Brain microvascular endothelial cell (primary cell): ENCODE data around the gene GRXCR2.

ENCODE experiments used
- DNase-seq: peaks from one replicate; pipeline ENCODE4 v3.0.0-alpha.2; 2020
- H3K27ac ChIP-seq: fragments of 250-450 bp; sonication (Bioruptor Pico); 2 replicates; pipeline ENCODE4 v1.5.1; 2020; ENCODE audit warnings: mild to moderate bottlenecking, moderate library complexity
- H3K27me3 ChIP-seq: fragments of 250-450 bp; sonication (Bioruptor Pico); replicated peaks from 2 replicates; pipeline ENCODE4 v1.5.1; 2020; ENCODE audit warnings: mild to moderate bottlenecking
- H3K36me3 ChIP-seq: fragments of 250-450 bp; sonication (Bioruptor Pico); replicated peaks from 2 replicates; pipeline ENCODE4 v1.5.1; 2020; ENCODE audit warnings: mild to moderate bottlenecking
- H3K4me3 ChIP-seq: 2 replicates; pipeline ENCODE4 v1.5.1; 2011; ENCODE audit warnings: low read depth, mild to moderate bottlenecking, control low read depth, low read length, moderate library complexity
- in situ Hi-C: cut with HindIII; loops from 2 replicates; pipeline ENCODE4 v1.10.0; 2017; ENCODE audit warnings: low sequenced_read_pairs, low pct_ligation_motif_present
- TF ChIP-seq, protein P1 (sequence below): IDR thresholded peaks from 2 replicates; pipeline ENCODE4 v1.5.1; 2011; ENCODE audit warnings: low read depth, mild to moderate bottlenecking, moderate library complexity, low read length, control low read depth, inconsistent platforms; ENCODE audit errors: missing control alignments

GRXCR2 gene

DNA sequence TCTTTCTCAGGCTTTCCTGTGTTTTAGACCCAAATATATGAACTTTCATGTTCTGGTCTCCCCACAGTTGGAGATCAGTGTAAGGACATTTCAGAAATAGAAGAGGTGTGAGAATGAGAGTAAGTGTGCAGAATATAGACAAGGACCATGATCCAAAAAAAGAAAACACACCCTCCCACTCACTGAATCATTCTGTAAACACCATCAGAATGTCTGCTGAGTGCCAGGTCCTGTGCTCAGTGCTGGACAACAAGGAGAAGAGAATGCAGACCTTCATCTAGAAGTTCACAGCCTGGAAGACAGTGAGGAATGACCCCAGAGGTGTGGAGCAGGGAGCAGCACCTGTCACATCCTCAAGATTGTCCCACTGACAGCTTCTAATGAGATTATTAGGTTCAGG is 44.5 kb upstream of the GRXCR2 start:
- no peak for DNase-seq
- TF ChIP-seq, protein P1, sequence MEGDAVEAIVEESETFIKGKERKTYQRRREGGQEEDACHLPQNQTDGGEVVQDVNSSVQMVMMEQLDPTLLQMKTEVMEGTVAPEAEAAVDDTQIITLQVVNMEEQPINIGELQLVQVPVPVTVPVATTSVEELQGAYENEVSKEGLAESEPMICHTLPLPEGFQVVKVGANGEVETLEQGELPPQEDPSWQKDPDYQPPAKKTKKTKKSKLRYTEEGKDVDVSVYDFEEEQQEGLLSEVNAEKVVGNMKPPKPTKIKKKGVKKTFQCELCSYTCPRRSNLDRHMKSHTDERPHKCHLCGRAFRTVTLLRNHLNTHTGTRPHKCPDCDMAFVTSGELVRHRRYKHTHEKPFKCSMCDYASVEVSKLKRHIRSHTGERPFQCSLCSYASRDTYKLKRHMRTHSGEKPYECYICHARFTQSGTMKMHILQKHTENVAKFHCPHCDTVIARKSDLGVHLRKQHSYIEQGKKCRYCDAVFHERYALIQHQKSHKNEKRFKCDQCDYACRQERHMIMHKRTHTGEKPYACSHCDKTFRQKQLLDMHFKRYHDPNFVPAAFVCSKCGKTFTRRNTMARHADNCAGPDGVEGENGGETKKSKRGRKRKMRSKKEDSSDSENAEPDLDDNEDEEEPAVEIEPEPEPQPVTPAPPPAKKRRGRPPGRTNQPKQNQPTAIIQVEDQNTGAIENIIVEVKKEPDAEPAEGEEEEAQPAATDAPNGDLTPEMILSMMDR, result no peak
- no peaks in the 10 kb centered on the region for H3K36me3 ChIP-seq
- no peak overlapping the region for H3K4me3 ChIP-seq
- no peaks in the 10 kb centered on the region for H3K27me3 ChIP-seq
- H3K27ac ChIP-seq, result no peak overlapping the region
- in situ Hi-C loops, result no loop called here

DNA sequence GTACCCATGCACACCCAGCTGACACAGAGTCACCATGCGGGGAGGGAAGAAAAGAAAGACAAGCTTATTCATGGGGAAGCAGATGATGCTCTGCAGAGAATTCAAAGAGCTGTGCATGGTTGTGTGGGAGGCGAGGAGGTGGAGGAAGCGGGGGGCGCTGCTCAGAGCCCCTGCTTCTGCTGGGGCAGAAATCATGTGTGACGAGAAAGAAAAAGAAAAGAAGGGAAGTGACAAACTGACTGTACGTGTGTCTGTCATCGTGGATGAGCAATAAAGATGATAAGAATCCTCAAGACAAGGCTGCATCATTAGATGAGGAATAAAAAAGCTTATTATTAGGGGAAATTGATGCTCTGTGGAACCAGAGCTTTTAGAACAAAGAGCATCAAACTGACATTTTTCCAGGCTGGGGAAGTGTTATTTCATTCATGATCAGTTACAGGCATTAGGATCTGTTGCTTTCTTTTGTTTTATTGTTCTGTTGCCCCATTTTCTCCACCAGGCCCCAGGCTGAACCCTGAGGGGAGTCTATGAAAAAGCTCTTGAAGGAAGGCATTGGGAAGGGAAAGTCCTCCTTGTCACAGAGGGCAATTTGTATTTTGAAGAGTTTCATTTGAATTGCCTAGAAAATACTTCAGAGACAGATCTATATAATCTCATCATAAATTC is 43.3 kb upstream of the GRXCR2 start:
- DNase-seq, result no peak
- Histone ChIP-seq H3K4me3 (no peak overlapping the region), H3K27me3 (no peaks in the 10 kb centered on the region), H3K27ac (no peak overlapping the region), H3K36me3 (no peaks in the 10 kb centered on the region)
- TF ChIP-seq, protein P1, result no peak
- in situ Hi-C loops, result no loop called here

DNA sequence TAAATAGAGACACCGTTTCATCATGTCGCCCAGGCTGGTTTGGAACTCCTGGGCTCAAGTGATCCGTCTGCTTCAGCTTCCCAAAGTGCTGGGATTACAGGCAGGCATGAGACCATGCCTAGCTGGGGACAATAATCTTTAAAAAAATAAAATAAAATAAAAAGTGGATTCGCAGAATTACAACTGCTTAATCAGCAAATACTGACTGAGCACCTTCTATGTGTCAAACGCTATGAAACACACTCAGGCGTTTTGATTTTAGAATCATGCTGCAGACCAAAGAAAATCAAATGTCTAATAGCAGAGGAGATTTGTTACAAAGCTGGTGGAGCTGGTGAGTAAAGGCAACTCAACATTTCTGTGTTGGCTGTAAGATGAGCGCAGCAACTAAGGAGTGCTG is 40.9 kb upstream of the GRXCR2 start:
- no peaks in the 10 kb centered on the region for H3K27me3 ChIP-seq
- TF ChIP-seq, protein P1, result no peak
- no peak overlapping the region for H3K27ac ChIP-seq
- no peaks in the 10 kb centered on the region for H3K36me3 ChIP-seq
- in situ Hi-C loops, result no loop called here
- no peak for DNase-seq
- no peak overlapping the region for H3K4me3 ChIP-seq

DNA sequence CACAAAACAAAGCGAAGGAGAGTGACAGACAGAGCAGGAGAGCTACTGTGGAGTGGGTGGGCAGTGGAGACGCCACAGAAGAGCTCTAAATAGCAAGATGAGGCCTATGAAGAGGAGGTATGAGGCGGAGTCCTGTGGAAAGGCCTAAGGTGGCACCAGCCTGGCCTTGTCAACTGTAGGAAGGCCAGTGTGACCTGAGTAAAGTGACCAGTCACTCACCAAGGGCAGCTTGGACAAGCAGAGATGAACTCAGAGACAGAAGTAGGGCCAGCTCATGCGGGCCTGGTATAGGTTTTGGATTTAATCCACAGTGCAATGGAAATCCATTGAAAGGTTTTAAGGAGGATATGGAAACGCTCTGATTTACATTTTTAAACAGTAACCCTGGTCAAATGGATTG is 39.8 kb upstream of the GRXCR2 start:
- no peak for DNase-seq
- H3K36me3 ChIP-seq, result no peaks in the 10 kb centered on the region
- in situ Hi-C loops, result no loop called here
- H3K27me3 ChIP-seq, result no peaks in the 10 kb centered on the region
- TF ChIP-seq, protein P1, result no peak
- no peak overlapping the region for H3K27ac ChIP-seq
- no peak overlapping the region for H3K4me3 ChIP-seq

DNA sequence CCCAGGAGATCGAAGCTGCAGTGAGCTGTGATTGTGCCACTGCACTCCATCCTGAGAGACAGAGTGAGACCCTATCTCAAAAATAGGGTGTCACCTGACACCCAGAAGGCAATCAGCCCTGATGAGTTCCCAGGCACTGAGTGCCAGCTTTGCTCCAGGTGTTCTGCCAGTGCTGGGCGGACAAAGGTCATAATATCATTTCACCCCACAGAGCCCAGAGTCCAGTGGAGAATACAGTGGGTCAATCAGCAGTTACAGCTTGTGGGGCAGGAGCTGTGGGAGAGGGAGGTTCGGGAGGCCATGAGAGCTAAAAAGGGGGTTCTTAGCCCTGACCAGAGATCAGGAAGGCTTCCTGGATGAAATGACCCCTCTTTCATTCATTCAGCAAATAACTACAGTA is 39.2 kb upstream of the GRXCR2 start:
- in situ Hi-C loops, result no loop called here
- TF ChIP-seq, protein P1, result no peak
- no peaks in the 10 kb centered on the region for H3K27me3 ChIP-seq
- DNase-seq, result no peak
- H3K27ac ChIP-seq, result no peak overlapping the region
- no peaks in the 10 kb centered on the region for H3K36me3 ChIP-seq
- H3K4me3 ChIP-seq, result no peak overlapping the region

DNA sequence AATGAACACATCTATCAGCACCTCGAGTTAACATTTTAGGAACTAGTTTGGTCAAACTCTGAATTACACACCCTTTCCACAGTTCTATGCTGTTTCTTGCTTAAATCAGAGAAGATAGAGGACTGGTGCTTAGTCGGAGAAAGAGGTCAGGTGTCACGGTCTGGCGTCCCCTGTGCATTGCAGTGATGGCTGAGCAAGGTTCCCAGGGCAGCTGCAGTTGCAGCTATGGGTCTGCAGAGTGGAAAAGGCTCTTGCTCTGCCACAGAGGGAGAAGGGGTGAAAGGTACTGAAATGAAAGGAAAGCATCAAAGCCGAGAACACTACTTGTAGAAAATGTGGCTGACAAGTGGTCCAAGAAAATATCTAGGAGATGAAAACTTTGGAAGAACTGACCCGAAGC is 38.4 kb upstream of the GRXCR2 start:
- in situ Hi-C loops, result no loop called here
- H3K4me3 ChIP-seq, result no peak overlapping the region
- H3K36me3 ChIP-seq, result no peaks in the 10 kb centered on the region
- H3K27me3 ChIP-seq, result no peaks in the 10 kb centered on the region
- TF ChIP-seq, protein P1, result no peak
- H3K27ac ChIP-seq, result no peak overlapping the region
- DNase-seq, result no peak
